Common myeloid progenitor, CD34-positive (primary cell): Measurements from ENCODE around the gene MT1X.

ENCODE experiments used
- CTCF ChIA-PET: fragments of 350-600 bp; sonication (Branson Sonifier 250); formaldehyde crosslinking; loops from one replicate; lab custom pipeline; 2021; ENCODE audit warnings: antibody characterized with exemption; lab: Charles Lee
- POLR2A ChIA-PET: fragments of 350-600 bp; sonication (Branson Sonifier 250); formaldehyde crosslinking; loops from one replicate; lab custom pipeline; 2021; ENCODE audit warnings: antibody characterized with exemption; lab: Charles Lee
- DNase-seq, 3 donors: peaks; one replicate each; pipeline versions ENCODE4 v3.0.0 to v3.0.0-alpha.2; 2013
- H3K27ac ChIP-seq, 2 experiments: 1 replicate in 1 of 2; 2 replicates in 1 of 2; pipeline ENCODE4 v1.7.0; 2013; ENCODE audit warnings: inconsistent platforms in 2 of 2, low read length in 2 of 2, mild to moderate bottlenecking in 2 of 2, low read depth in 1 of 2, moderate library complexity in 1 of 2; ENCODE audit not compliant: severe bottlenecking in 2 of 2, insufficient read depth in 1 of 2, poor library complexity in 1 of 2
- H3K27me3 ChIP-seq, 5 experiments: replicated peaks in 2 of 5; 1 replicate in 3 of 5; 2 replicates in 2 of 5; pipeline versions ENCODE4 v1.6.1 to v1.7.0; 2013; ENCODE audit warnings: low read length in 4 of 5, mild to moderate bottlenecking in 2 of 5, moderate library complexity in 2 of 5, inconsistent platforms in 1 of 5; ENCODE audit not compliant: insufficient read depth in 5 of 5, control insufficient read depth in 4 of 5
- H3K36me3 ChIP-seq, 4 experiments: 1 replicate in 2 of 4; 2 replicates in 2 of 4; pipeline versions ENCODE4 v1.6.1 to v1.7.0; 2013; ENCODE audit warnings: low read length in 3 of 4, control low read depth in 1 of 4, mild to moderate bottlenecking in 1 of 4; ENCODE audit not compliant: control insufficient read depth in 4 of 4, insufficient read depth in 4 of 4
- H3K4me1 ChIP-seq, 4 experiments: 1 replicate in 3 of 4; 2 replicates in 1 of 4; pipeline versions ENCODE4 v1.6.1 to v1.7.1; 2013; ENCODE audit warnings: low read length in 3 of 4, mild to moderate bottlenecking in 3 of 4, control low read depth in 1 of 4, inconsistent platforms in 1 of 4, moderate library complexity in 1 of 4; ENCODE audit not compliant: control insufficient read depth in 4 of 4, insufficient read depth in 4 of 4; ENCODE audit errors: control extremely low read depth in 1 of 4
- H3K4me3 ChIP-seq, 7 experiments: 1 replicate in 4 of 7; 2 replicates in 3 of 7; pipeline versions ENCODE4 v1.5.1 to v1.7.0; 2013; ENCODE audit warnings: mild to moderate bottlenecking in 7 of 7, low read length in 6 of 7, moderate library complexity in 6 of 7, inconsistent platforms in 2 of 7, low read depth in 2 of 7, control low read depth in 1 of 7; ENCODE audit not compliant: insufficient read depth in 4 of 7, control insufficient read depth in 1 of 7; ENCODE audit errors: extremely low read depth in 1 of 7
- H3K9me3 ChIP-seq, 5 experiments: 1 replicate in 4 of 5; 2 replicates in 1 of 5; pipeline versions ENCODE4 v1.6.1 to v1.7.1; 2013; ENCODE audit warnings: low read length in 4 of 5, mild to moderate bottlenecking in 2 of 5, inconsistent platforms in 1 of 5, low read depth in 1 of 5, moderate library complexity in 1 of 5; ENCODE audit not compliant: control insufficient read depth in 4 of 5, insufficient read depth in 2 of 5; ENCODE audit errors: control extremely low read depth in 1 of 5
- WGBS: methylation state at CpG from one replicate; pipeline ENCODE4 v1.1.5; 2013; ENCODE audit not compliant: insufficient coverage; 5-methylcytosine and 5-hydroxymethylcytosine counted together

Gene MT1X

GRCh38 chr16:56708525-56709442, 26.5 kb downstream of the MT1X start:
- no peak overlapping the region for H3K4me3 ChIP-seq
- WGBS = 88% methylated on average over 8 of the region's 13 CpGs

GRCh38 chr16:56709443-56710040, 27.3 kb downstream of the MT1X start:
- H3K27ac ChIP-seq = no peak overlapping the region
- peaks cover 0 to 6% (median 2%) of the 10 kb centered on the region in 4 experiments for H3K4me1 ChIP-seq
- 100% methylated on average over 2 of the region's 4 CpGs for WGBS
- no peaks in the 10 kb centered on the region for H3K36me3 ChIP-seq
- POLR2A ChIA-PET = no interaction called here
- H3K9me3 ChIP-seq = no peaks in the 10 kb centered on the region
- no peak for DNase-seq
- CTCF ChIA-PET = interaction anchor here (0.8 to 1.6 kb wide), 2 partner anchors 10 to 108 kb away, joined by 3 to 7 read pairs; no protein-coding TSS in a partner anchor
- no peak overlapping the region for H3K4me3 ChIP-seq
- H3K27me3 ChIP-seq = peaks cover 0 to 2% (median 0%) of the 10 kb centered on the region in 5 experiments

More at GRCh38 chr16:56708525-56709442, 26.5 kb downstream of the MT1X start:
- DNase-seq = no peak
- ChIA-PET POLR2A (no interaction called here), CTCF (interaction anchor here (1.0 to 1.6 kb wide), 4 partner anchors 9 to 108 kb away, joined by 3 to 7 read pairs (median 3); no protein-coding TSS in a partner anchor)
- H3K36me3 ChIP-seq = no peaks in the 10 kb centered on the region
- peaks cover 0 to 2% (median 0%) of the 10 kb centered on the region in 5 experiments for H3K27me3 ChIP-seq
- H3K4me1 ChIP-seq = peaks cover 0 to 6% (median 2%) of the 10 kb centered on the region in 4 experiments
- H3K9me3 ChIP-seq = no peaks in the 10 kb centered on the region
- no peak overlapping the region for H3K27ac ChIP-seq

GRCh38 chr16:56710181-56710737, 28.0 kb downstream of the MT1X start:
- no peak for DNase-seq
- H3K36me3 ChIP-seq = no peaks in the 10 kb centered on the region
- POLR2A ChIA-PET = no interaction called here
- H3K27me3 ChIP-seq = peaks cover 0 to 2% (median 0%) of the 10 kb centered on the region in 5 experiments
- no peak overlapping the region for H3K4me3 ChIP-seq
- H3K27ac ChIP-seq = no peak overlapping the region
- CTCF ChIA-PET = interaction anchor here (0.8 to 1.2 kb wide), 3 partner anchors 10 to 93 kb away, joined by 3 read pairs; no protein-coding TSS in a partner anchor
- 92% methylated on average over 3 of the region's 3 CpGs for WGBS
- peaks cover 0 to 6% (median 2%) of the 10 kb centered on the region in 4 experiments for H3K4me1 ChIP-seq
- no peaks in the 10 kb centered on the region for H3K9me3 ChIP-seq

GRCh38 chr16:56711862-56712261, 29.6 kb downstream of the MT1X start:
- WGBS = 80% methylated on average over 1 of the region's 2 CpGs
- peaks cover 0 to 2% (median 0%) of the 10 kb centered on the region in 5 experiments for H3K27me3 ChIP-seq

GRCh38 chr16:56713794-56714193, 31.5 kb downstream of the MT1X start:
- ChIA-PET CTCF (interaction anchor here (4.6 kb wide), 1 partner anchor 11 kb away, joined by 23 read pairs; no protein-coding TSS in a partner anchor), POLR2A (no interaction called here)
- no peak overlapping the region for H3K27ac ChIP-seq
- 92% methylated on average over 2 of the region's 2 CpGs for WGBS
- H3K36me3 ChIP-seq = no peaks in the 10 kb centered on the region
- H3K4me3 ChIP-seq = no peak overlapping the region
- H3K27me3 ChIP-seq = peaks cover 0 to 2% (median 0%) of the 10 kb centered on the region in 5 experiments
- no peaks in the 10 kb centered on the region for H3K4me1 ChIP-seq
- no peak for DNase-seq
- no peaks in the 10 kb centered on the region for H3K9me3 ChIP-seq

More at GRCh38 chr16:56711862-56712261, 29.6 kb downstream of the MT1X start:
- DNase-seq = no peak
- peaks cover 0 to 6% (median 2%) of the 10 kb centered on the region in 4 experiments for H3K4me1 ChIP-seq
- POLR2A ChIA-PET = no interaction called here
- H3K36me3 ChIP-seq = no peaks in the 10 kb centered on the region
- H3K9me3 ChIP-seq = no peaks in the 10 kb centered on the region
- no peak overlapping the region for H3K4me3 ChIP-seq
- H3K27ac ChIP-seq = no peak overlapping the region
- CTCF ChIA-PET = interaction anchor here (0.6 kb wide), 1 partner anchor 110 kb away, joined by 3 read pairs; no protein-coding TSS in a partner anchor

GRCh38 chr16:56715126-56715525, 32.9 kb downstream of the MT1X start:
- no peaks in the 10 kb centered on the region for H3K4me1 ChIP-seq
- H3K9me3 ChIP-seq = no peaks in the 10 kb centered on the region
- H3K27ac ChIP-seq = no peak overlapping the region
- no peaks in the 10 kb centered on the region for H3K36me3 ChIP-seq
- ChIA-PET POLR2A (no interaction called here), CTCF (interaction anchor here (1.3 to 4.6 kb wide), 2 partner anchors 8 to 12 kb away, joined by 5 to 23 read pairs; no protein-coding TSS in a partner anchor)
- H3K4me3 ChIP-seq = no peak overlapping the region
- no peak for DNase-seq
- H3K27me3 ChIP-seq = peaks cover 0 to 2% (median 0%) of the 10 kb centered on the region in 5 experiments
- WGBS = 96% methylated on average over 2 of the region's 4 CpGs
